PC-3 (cell line): ENCODE measurements around the gene IQCC.

ENCODE experiments used
- CTCF ChIP-seq: fragments of 300-600 bp; sonication (generic); conservative IDR thresholded peaks from 2 replicates; pipeline ENCODE4 v1.5.1; 2017; ENCODE audit warnings: antibody characterized with exemption, low read depth, mild to moderate bottlenecking, low read length
- EZH2 ChIP-seq: fragments of 300-600 bp; sonication (generic); IDR thresholded peaks from one replicate; pipeline ENCODE4 v1.6.1; 2017; ENCODE audit warnings: antibody characterized with exemption, mild to moderate bottlenecking, low read length; ENCODE audit not compliant: unreplicated experiment

- no peak for TF ChIP-seq EZH2
- no peak for TF ChIP-seq CTCF
Observed at GRCh38 chr1:32234792-32235191, 29.3 kb downstream of the IQCC start.
